ENCODE data around the gene ADGRE3. TPM values are rescaled to one million over a fixed set of nuclear protein-coding genes. Genes with fewer than 3 reads are reported as not detected.

The ADGRE3 gene
- total RNA-seq, 1 experiment from 2014 or later, result not detected

- Histone ChIP-seq H3K4me3 (ENCODE audit: low read length) (no peak overlapping the region), H3K9me3 (ENCODE audit: low read length) (no peaks in the 10 kb centered on the region; the same call in 1 of the 2 replicates), H2AFZ (ENCODE audit: low read length) (no peak overlapping the region), H3K79me2 (ENCODE audit: low read length) (no peaks in the 10 kb centered on the region), H3K9me2 (replicated peaks; ENCODE audit: low read length) (no peaks in the 10 kb centered on the region), H3K27ac (ENCODE audit: low read length) (no peak overlapping the region), H3K4me2 (ENCODE audit: low read length) (no peak overlapping the region), H3K9ac (ENCODE audit: low read length) (no peak overlapping the region), H3K4me1 (ENCODE audit: insufficient read depth, low read length) (no peaks in the 10 kb centered on the region), H3K27me3 (ENCODE audit: low read length) (peaks cover 59% of the 10 kb centered on the region), H3K36me3 (ENCODE audit: low read depth, low read length) (no peaks in the 10 kb centered on the region), H3F3A (ENCODE audit: low read length, unreplicated experiment) (no peaks in the 10 kb centered on the region), H4K20me1 (ENCODE audit: low read length) (no peaks in the 10 kb centered on the region)
- intact Hi-C loops (cut with micrococcal nuclease), result no loop called here
- ATAC-seq, result no peak
- POLR2A ChIA-PET (ENCODE audit: unreplicated experiment), result no interaction called here
- CTCF ChIA-PET, result no interaction called here
- TF ChIP-seq, protein P1, sequence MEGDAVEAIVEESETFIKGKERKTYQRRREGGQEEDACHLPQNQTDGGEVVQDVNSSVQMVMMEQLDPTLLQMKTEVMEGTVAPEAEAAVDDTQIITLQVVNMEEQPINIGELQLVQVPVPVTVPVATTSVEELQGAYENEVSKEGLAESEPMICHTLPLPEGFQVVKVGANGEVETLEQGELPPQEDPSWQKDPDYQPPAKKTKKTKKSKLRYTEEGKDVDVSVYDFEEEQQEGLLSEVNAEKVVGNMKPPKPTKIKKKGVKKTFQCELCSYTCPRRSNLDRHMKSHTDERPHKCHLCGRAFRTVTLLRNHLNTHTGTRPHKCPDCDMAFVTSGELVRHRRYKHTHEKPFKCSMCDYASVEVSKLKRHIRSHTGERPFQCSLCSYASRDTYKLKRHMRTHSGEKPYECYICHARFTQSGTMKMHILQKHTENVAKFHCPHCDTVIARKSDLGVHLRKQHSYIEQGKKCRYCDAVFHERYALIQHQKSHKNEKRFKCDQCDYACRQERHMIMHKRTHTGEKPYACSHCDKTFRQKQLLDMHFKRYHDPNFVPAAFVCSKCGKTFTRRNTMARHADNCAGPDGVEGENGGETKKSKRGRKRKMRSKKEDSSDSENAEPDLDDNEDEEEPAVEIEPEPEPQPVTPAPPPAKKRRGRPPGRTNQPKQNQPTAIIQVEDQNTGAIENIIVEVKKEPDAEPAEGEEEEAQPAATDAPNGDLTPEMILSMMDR (conservative IDR thresholded peaks at IDR 0.05; ENCODE audit: low read depth, low read length), result no peak
- TF ChIP-seq EZH2phosphoT487 (IDR thresholded peaks at IDR 0.05; ENCODE audit: borderline replicate concordance, low read length) (no peak), EZH2 (IDR thresholded peaks at IDR 0.05; ENCODE audit: low read length, unreplicated experiment) (no peak)
- no TSS peak for BruUV-seq (replicated peaks)
- DNase-seq, result no peak
Measured at GRCh38 chr19:14670408-14670807, 4.2 kb downstream of the ADGRE3 start.

DNA sequence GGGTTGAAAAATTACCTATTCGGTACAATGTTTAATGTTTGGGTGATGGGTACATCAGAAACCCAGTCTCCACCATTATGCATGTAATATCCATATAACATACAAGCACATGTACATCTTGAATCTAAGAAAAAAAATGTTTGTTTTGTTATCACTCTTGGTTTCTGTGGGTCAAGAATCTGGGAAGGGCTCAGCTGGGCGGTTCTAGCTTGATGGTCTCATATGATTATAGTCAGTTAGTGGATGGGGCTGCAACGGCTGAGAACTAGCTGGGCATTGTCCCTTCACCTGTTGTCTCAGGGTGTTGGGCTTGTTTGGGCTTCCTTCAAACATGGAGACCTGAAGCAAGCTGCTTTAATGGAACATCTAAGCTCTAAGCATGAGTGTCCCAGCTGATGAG is 4.7 kb downstream of the ADGRE3 start:
- Histone ChIP-seq H3F3A (ENCODE audit: low read length, unreplicated experiment) (no peaks in the 10 kb centered on the region), H3K4me1 (ENCODE audit: insufficient read depth, low read length) (no peaks in the 10 kb centered on the region), H3K9me2 (replicated peaks; ENCODE audit: low read length) (no peaks in the 10 kb centered on the region), H3K27ac (ENCODE audit: low read length) (no peak overlapping the region), H3K36me3 (ENCODE audit: low read depth, low read length) (no peaks in the 10 kb centered on the region), H3K79me2 (ENCODE audit: low read length) (no peaks in the 10 kb centered on the region), H4K20me1 (ENCODE audit: low read length) (no peaks in the 10 kb centered on the region), H3K9me3 (ENCODE audit: low read length) (no peaks in the 10 kb centered on the region; the same call in 1 of the 2 replicates), H3K4me2 (ENCODE audit: low read length) (no peak overlapping the region), H3K4me3 (ENCODE audit: low read length) (no peak overlapping the region), H2AFZ (ENCODE audit: low read length) (no peak overlapping the region), H3K9ac (ENCODE audit: low read length) (no peak overlapping the region), H3K27me3 (ENCODE audit: low read length) (peaks cover 54% of the 10 kb centered on the region)
- ChIA-PET POLR2A (ENCODE audit: unreplicated experiment) (no interaction called here), CTCF (no interaction called here)
- intact Hi-C loops (cut with micrococcal nuclease), result no loop called here
- no TSS peak for BruUV-seq (replicated peaks)
- ATAC-seq (no peak), DNase-seq (no peak)
- TF ChIP-seq EZH2phosphoT487 (IDR thresholded peaks at IDR 0.05; ENCODE audit: borderline replicate concordance, low read length), result no peak
- no peak for TF ChIP-seq EZH2 (IDR thresholded peaks at IDR 0.05; ENCODE audit: low read length, unreplicated experiment)
- TF ChIP-seq, protein P1 (conservative IDR thresholded peaks at IDR 0.05; ENCODE audit: low read depth, low read length), result no peak

- H3K9me3 ChIP-seq (ENCODE audit: low read length), result no peaks in the 10 kb centered on the region
- no peak for ATAC-seq
- no peaks in the 10 kb centered on the region for H3K4me1 ChIP-seq (ENCODE audit: insufficient read depth, low read length)
- peaks cover 24% of the 10 kb centered on the region for H3K27me3 ChIP-seq (ENCODE audit: low read length)
- intact Hi-C loops (cut with micrococcal nuclease), result no loop called here
- TF ChIP-seq EZH2phosphoT487 (IDR thresholded peaks at IDR 0.05; ENCODE audit: borderline replicate concordance, low read length), result no peak
- TF ChIP-seq, protein P1 (conservative IDR thresholded peaks at IDR 0.05; ENCODE audit: low read depth, low read length), result no peak
- TF ChIP-seq EZH2 (IDR thresholded peaks at IDR 0.05; ENCODE audit: low read length, unreplicated experiment), result no peak
- BruUV-seq (replicated peaks), result no TSS peak
- no peaks in the 10 kb centered on the region for H3K9me2 ChIP-seq (replicated peaks; ENCODE audit: low read length)
- H2AFZ ChIP-seq (ENCODE audit: low read length), result no peak overlapping the region
- H3K36me3 ChIP-seq (ENCODE audit: low read depth, low read length), result no peaks in the 10 kb centered on the region
- CTCF ChIA-PET, result no interaction called here
- H3K9ac ChIP-seq (ENCODE audit: low read length), result no peak overlapping the region
- DNase-seq, result no peak
- H4K20me1 ChIP-seq (ENCODE audit: low read length), result no peaks in the 10 kb centered on the region
- H3K27ac ChIP-seq (ENCODE audit: low read length), result no peak overlapping the region
- POLR2A ChIA-PET (ENCODE audit: unreplicated experiment), result no interaction called here
- no peaks in the 10 kb centered on the region for H3K79me2 ChIP-seq (ENCODE audit: low read length)
- H3K4me3 ChIP-seq (ENCODE audit: low read length), result no peak overlapping the region
- H3F3A ChIP-seq (ENCODE audit: low read length, unreplicated experiment), result no peaks in the 10 kb centered on the region
- no peak overlapping the region for H3K4me2 ChIP-seq (ENCODE audit: low read length)
Measured at GRCh38 chr19:14661372-14661924, 13.2 kb downstream of the ADGRE3 start.
